Measurements from ENCODE around the gene BRCA2. TPM values are rescaled to one million over a fixed set of nuclear protein-coding genes. Genes with fewer than 3 reads are reported as not detected.
A peak's percentile ranks its signal among the peaks of the same experiment; 100 is the strongest.

BRCA2 gene
- 13.6 TPM for polyA plus RNA-seq (2012; ENCODE audit: insufficient read depth, insufficient read length)

- H3K4me3 ChIP-seq (ENCODE audit: low read length), result peak within 1 kb of the TSS; percentile 72
- DNase-seq (ENCODE audit: low read depth, low spot score), result peak; percentile 84
Measured at GRCh38 chr13:32315238-32316027, at the start of gene BRCA2, which contains the start of gene ZAR1L. Gene BRCA2 (plus strand): TSS chr13:32315508. CDS start chr13:32316461, 953 bp downstream. Gene ZAR1L (minus strand): TSS chr13:32315363. CDS start chr13:32311925, 3,438 bp downstream.

GRCh38 chr13:32265726-32266125, 49.6 kb upstream of the BRCA2 start:
- no peak overlapping the region for H3K4me3 ChIP-seq (ENCODE audit: low read length)
- no peak for DNase-seq (ENCODE audit: low read depth, low spot score)

- no peak for DNase-seq (ENCODE audit: low read depth, low spot score)
- no peak overlapping the region for H3K4me3 ChIP-seq (ENCODE audit: low read length)
Measured at GRCh38 chr13:32266130-32266529, 49.2 kb upstream of the BRCA2 start.

GRCh38 chr13:32267836-32268439, 47.4 kb upstream of the BRCA2 start:
- DNase-seq (ENCODE audit: low read depth, low spot score), result no peak
- H3K4me3 ChIP-seq (ENCODE audit: low read length), result no peak overlapping the region

GRCh38 chr13:32272021-32272683, 43.2 kb upstream of the BRCA2 start:
- H3K4me3 ChIP-seq (ENCODE audit: low read length), result no peak overlapping the region
- DNase-seq (ENCODE audit: low read depth, low spot score), result no peak

- DNase-seq (ENCODE audit: low read depth, low spot score), result no peak
- H3K4me3 ChIP-seq (ENCODE audit: low read length), result no peak overlapping the region
Measured at GRCh38 chr13:32277839-32278238, 37.5 kb upstream of the BRCA2 start.

GRCh38 chr13:32278426-32278825, 36.9 kb upstream of the BRCA2 start:
- no peak overlapping the region for H3K4me3 ChIP-seq (ENCODE audit: low read length)
- no peak for DNase-seq (ENCODE audit: low read depth, low spot score)

- DNase-seq (ENCODE audit: low read depth, low spot score), result no peak
- H3K4me3 ChIP-seq (ENCODE audit: low read length), result no peak overlapping the region
Measured at GRCh38 chr13:32281096-32281495, 34.2 kb upstream of the BRCA2 start.

- DNase-seq (ENCODE audit: low read depth, low spot score), result no peak
- no peak overlapping the region for H3K4me3 ChIP-seq (ENCODE audit: low read length)
Measured at GRCh38 chr13:32282096-32282711, 33.1 kb upstream of the BRCA2 start.

GRCh38 chr13:32284927-32285632, 30.2 kb upstream of the BRCA2 start:
- no peak for DNase-seq (ENCODE audit: low read depth, low spot score)
- no peak overlapping the region for H3K4me3 ChIP-seq (ENCODE audit: low read length)

GRCh38 chr13:32285633-32285965, 29.7 kb upstream of the BRCA2 start:
- no peak overlapping the region for H3K4me3 ChIP-seq (ENCODE audit: low read length)
- DNase-seq (ENCODE audit: low read depth, low spot score), result no peak

- DNase-seq (ENCODE audit: low read depth, low spot score), result peak; percentile 10
- no peak overlapping the region for H3K4me3 ChIP-seq (ENCODE audit: low read length)
Measured at GRCh38 chr13:32297206-32297605, 18.1 kb upstream of the BRCA2 start.

- H3K4me3 ChIP-seq (ENCODE audit: low read length), result no peak overlapping the region
- no peak for DNase-seq (ENCODE audit: low read depth, low spot score)
Measured at GRCh38 chr13:32298695-32299094, 16.6 kb upstream of the BRCA2 start.

- no peak for DNase-seq (ENCODE audit: low read depth, low spot score)
Measured at GRCh38 chr13:32299893-32300292, 15.4 kb upstream of the BRCA2 start.

GRCh38 chr13:32300406-32300805, 14.9 kb upstream of the BRCA2 start:
- DNase-seq (ENCODE audit: low read depth, low spot score), result no peak
- H3K4me3 ChIP-seq (ENCODE audit: low read length), result no peak overlapping the region

More at GRCh38 chr13:32299893-32300292, 15.4 kb upstream of the BRCA2 start:
- no peak overlapping the region for H3K4me3 ChIP-seq (ENCODE audit: low read length)

GRCh38 chr13:32300920-32301319, 14.4 kb upstream of the BRCA2 start:
- H3K4me3 ChIP-seq (ENCODE audit: low read length), result no peak overlapping the region
- no peak for DNase-seq (ENCODE audit: low read depth, low spot score)

GRCh38 chr13:32302461-32302860, 12.8 kb upstream of the BRCA2 start:
- H3K4me3 ChIP-seq (ENCODE audit: low read length), result no peak overlapping the region
- DNase-seq (ENCODE audit: low read depth, low spot score), result no peak

- no peak overlapping the region for H3K4me3 ChIP-seq (ENCODE audit: low read length)
- no peak for DNase-seq (ENCODE audit: low read depth, low spot score)
Measured at GRCh38 chr13:32305646-32306045, 9.7 kb upstream of the BRCA2 start.
